GM18519 (cell line): ENCODE data around the gene KLK1.
"Not testable (repeated sequence)": the region's sequence is repeated elsewhere in the genome, so short reads cannot be mapped to it uniquely, and the experiment has no call there.

Source experiments
- ATAC-seq: cut with Tn5 transposase; IDR thresholded peaks from one replicate; pipeline ENCODE4 v1.9.1; 2021; ENCODE audit warnings: mild to moderate bottlenecking, moderate library complexity; ENCODE audit not compliant: unreplicated experiment, low FRiP score

Gene KLK1

DNA sequence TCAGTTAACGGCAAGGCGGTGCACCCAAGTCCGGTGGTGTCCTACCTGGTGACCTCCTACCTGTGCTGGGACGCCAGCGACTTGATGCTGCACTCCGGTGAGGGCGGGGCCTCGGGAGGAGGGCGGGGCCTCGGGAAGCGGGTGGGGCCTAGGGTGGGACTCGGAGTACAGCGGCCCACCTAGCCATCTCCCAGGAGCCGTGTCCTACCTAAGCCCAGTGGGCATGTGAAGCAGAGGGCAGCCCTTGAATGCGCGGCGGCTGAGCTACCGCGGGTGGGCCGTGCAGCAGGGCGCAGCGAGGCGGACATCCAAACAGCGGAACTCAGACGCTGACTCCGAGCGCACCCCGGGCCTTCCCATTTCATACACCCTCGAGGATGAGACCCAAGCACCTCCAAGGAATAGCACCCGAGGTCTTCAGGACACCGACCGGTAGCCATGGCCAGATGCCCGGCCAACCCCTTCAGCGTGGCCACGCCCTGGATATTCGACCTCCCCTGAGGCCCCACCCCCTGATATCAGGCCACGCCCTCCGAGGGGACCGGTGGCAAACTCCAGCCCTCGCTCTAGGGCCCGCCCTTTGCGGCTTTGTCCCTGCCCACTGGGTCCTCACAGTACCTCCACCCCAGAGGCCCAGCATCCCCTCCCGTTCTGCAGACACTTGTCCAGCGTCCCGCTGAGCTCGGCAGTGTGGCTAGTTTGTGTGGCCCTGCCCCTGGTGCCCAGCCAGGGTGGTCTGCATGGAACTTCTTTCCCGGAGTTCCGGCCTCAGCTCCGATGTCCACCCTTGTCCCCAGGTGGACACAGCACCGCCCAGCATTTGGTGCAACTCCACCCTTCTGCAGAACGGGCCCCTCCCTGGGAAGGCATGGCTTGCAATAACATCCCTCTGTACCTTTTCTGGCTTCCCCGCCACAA, 5.4 kb downstream of the KLK1 start:
- ATAC-seq = peak; percentile 42

DNA sequence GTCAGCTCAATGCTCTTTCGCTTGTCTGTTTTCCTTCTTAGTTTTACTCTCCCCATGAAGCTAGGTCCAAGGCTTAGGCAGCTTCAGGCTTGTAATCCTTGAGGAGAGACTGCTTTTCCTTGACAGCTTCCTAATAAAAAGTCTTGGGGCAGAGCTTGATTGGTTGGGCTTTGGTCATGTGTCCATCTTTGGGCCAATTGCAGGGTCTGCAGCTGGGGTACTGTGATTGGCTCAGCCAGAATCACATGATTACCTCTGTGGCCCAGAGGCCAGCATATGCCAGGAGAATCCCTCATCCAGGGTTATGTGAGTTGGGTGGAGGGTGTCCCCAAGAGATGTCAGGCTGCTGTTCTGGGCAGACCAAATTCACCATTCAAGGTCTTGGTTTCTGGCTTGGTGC, 8.1 kb downstream of the KLK1 start:
- ATAC-seq = no peak

DNA sequence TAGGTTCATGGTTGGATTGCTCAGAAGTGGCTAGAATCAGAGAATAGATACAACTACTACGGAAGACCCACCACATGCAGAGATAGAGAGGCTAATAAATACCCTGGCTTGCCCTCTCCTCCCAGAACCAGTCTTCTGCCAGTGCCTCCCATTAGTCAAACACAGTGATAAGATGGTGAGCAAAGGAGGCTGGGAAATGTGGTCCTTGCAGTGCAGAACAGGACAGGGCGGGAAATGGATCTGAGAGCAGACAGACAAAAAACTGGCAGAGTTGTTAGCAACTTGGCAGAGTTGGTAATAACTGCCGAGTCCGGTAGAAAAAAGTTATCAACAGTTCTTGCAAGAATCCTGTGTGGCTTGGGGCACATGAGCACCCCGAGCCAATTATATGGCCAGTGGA, 8.7 kb downstream of the KLK1 start:
- ATAC-seq = no peak

DNA sequence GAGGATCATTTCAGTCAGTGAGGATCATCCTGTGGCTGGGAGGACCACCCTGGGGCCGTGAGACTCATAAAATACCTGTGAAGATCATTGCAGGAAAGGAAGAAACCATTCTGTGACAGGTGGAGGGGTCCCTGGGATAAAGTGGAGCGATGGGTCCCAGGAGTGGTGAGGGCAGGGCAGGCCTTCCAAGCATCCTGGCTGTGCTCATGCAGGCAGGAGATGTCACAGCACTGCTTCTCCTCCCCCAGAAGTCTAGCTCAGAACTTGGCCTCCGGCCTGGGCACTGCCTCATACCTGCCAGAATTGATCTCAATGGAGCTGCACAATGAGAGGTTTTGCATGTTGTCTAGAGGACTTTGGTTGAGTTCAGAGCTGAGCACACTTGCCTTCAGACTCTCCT, 11.1 kb downstream of the KLK1 start:
- no peak for ATAC-seq

DNA sequence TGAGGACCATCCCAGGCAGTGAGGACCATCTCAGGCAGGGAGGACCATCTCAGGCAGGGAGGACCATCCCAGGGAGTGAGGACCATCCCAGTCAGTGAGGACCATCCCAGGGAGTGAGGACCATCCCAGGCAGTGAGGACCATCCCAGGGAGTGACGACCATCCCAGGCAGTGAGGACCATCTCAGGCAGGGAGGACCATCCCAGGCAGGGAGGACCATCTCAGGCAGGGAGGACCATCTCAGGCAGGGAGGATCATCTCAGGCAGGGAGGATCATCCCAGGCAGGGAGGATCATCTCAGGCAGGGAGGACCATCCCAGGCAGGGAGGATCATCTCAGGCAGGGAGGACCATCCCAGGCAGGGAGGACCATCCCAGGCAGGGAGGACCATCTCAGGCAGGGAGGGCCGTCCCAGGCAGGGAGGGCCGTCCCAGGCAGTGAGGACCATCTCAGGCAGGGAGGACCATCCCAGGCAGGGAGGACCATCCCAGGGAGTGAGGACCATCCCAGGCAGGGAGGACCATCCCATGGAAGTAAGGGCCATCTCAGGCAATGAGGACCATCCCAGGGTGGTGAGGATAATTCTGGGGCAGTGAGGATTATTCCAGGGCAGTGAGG, 11.9 kb downstream of the KLK1 start:
- not testable (repeated sequence) for ATAC-seq

DNA sequence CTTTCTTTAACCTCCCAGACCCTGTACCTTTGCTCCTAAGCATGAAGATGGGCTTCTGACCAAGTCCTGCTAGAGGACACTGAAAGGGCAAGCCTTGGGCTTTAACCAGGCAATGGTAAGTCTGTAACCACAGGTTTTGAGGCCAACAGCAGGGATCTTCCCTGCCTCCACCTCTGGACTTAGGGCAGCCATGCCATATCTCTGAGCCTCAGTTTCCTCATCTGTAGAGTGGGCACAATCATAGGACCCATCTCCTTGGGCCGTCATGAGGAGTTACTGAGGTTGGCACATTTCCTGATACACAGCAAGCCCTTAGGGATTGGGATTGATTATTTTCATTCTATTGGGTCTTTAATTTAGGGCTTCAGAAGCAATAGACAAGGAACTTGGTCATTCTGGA, 14.7 kb downstream of the KLK1 start:
- ATAC-seq = no peak

DNA sequence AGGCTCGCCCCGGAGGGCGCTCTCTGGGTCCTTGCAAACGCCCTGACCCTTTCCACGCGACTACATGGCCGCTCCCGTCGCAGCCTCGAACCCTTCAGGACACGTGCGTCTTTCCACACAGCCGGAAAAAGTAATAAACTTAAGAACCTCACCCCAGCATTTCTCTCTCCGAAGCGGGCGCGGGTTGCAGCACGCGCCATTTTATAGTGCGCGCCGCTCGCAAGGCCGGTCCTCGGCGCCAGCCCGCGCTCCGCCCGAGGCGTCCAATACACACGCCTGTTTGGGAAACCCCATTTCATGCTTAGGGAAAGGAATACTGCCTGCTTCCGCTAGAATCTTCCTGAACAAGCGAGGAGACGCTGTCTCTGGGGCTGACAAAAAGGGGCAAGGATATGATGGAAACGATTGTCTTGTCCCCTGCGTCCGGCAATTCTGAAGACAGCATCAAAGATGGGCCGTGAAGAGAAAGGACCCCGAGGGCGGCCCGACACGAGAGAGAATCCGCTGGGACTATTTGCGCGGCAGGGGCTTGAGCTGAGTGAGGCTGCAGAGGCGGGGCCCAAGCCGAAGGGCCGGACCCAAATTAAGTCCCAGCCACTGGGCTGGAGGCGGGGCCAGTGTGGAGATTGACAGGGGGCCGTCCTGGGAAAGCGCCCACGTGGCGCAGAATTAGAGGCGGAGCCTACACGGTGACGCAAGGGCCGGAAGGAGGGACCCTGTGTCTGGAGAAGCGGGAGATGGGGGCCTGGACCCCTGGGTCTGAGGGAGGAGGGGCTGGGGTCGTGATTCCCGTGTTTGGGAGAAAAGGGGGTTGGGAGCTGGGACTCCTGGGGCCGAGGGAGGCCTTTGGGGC, 18.9 kb downstream of the KLK1 start:
- peak; percentile 77 for ATAC-seq

DNA sequence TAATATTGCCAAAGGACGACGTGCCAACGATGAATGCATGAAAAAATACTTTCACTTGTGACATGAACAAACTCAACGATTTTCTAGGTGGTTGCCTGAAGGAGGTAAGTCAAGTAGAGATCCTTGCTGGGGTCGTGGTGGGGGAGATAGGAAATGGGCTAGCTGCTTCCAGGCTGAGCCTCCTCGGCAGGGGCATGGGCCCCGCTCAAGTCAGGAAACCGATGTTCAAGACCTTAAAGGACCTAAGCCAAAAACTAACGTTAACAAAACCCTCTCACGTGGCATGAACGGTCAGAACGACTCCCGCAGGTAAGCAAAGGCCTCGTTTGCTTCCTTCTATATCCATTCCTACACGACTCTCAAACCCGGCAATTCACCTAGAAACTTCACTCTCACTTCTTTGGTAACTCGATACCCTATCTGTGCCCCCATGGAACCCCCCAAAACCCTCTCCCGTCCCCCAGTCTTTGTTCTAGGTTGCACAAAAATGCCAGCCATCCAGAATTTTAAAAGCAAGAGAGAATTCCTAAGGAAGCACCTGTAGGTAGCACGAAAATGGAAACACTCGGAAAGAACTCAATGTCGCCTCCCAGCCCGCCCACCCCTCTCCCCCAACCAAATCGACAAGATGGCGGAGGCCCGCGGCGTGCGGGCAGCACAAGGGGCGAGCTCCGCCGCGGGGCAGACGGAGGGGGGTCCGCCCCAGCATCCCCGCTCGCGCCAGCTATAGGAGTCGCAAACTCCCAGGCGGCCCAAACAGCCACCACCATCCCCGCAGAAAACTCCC, 19.8 kb downstream of the KLK1 start:
- ATAC-seq = no peak

DNA sequence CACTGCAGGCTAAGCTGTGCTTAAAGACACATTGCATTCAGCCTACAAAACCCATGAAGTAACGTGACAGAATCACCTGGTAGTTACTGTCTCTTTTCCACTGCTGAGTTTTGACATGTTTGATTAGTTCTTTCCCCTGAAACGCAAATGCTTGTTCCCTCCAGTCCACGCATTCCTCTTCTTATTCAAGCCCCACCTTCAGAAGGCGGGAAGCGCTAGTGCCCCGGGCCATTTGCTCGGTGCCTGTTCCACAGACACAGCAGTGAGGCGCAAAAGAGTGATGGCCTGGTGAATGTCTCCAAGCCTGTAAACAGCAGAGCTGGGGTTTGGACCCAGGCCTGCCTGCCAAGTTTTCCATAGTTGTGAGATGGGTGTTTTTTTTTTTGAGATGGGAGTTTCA, 22.5 kb downstream of the KLK1 start:
- no peak for ATAC-seq

DNA sequence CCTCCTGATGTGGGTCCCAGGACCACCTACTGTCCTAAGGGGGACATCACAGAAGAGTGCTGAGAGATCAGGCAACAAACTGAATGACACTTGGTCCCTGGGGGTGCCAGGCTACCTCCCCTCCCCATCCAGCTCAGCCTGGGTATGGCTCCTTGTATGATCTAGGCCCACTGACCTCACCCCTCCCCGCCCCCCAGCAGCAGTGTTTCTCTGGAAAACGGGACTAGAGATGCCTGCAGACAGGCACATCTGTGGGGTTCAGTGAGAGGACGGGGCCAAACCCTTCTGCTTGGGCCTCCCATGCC, 24.1 kb downstream of the KLK1 start:
- ATAC-seq = no peak

DNA sequence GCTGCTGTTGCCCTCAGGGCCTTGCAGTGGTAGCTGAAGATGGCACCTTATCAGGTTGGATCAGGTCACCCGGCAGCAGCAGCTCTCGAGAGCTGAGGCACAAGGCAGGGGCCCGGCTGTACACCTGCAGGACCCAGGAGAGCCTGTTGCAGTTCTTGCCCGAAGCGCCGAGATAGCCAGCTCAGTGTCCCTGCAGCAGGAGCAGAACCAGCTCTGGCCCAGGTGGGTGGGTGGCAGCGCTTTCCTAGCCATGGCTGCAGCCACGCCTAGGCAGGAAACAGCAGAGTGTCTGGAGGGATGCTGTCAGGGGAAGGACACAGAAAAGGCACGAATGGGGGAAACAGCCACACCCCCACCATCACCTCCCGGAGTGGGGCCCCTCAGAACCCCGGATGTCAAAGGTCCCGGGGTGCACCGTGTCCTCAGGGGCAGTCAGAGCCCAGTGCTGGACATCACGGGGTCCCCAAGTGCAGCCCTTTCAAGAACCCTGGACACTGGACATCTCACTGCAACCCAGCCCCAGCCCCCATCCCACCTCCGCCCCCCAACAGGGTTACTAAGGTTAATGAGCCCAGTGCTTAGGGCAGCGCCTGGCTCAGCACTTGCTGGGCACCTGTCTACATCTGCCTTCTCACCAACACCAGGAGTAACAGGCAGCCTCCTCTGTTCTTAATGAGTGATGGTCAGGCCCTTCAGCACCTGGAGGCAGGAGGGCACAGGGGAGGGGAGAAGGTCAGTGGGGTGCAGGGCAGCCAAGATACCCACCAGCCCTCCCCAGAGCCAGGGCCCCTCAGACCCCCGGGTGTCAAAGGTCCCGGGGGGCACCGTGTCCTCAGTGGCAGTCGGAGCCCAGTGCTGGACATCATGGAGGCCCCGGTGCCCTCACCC, 24.7 kb downstream of the KLK1 start:
- no peak for ATAC-seq

DNA sequence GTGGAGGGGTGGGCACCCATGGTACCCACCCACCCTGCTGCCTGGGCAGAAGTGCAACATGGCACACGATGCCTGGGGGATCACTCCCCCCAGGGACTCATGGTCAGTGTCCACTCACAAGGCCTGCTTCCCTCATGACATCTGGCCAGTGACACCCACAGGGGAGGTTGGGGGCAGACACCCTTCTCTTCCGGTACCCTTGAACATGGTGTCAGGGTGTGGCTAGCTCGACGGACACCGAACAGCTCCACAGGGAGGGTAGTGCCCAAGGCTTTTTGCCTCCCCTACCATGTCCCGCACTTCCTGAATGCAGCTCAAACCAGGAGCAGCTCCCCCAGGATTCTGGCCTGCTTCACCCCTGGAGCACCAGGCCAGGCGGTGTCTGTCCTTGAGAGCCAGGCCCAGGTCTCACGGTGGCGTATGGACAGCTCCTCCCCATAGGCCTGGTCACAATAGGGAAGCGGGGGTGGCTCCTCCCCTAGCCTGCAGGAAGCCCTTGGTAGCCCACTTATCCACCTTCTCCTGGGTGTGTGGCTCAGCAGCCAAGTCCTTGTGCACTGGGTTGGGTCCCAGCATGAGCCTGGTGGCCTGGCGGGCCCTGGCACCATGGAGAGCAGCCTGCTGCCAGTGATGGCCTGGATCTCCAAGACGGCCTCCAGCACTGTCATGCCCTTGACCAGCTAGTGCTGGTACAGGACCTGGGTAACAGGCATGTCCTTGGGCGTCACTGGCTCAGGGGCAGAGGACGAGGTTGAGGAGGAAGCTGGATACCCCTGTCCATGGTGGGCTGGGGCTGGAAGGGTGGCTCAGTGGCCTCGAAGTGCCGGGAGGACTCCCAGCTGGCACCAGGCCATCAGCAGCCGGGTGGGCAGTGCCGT, 25.6 kb downstream of the KLK1 start:
- ATAC-seq = no peak

DNA sequence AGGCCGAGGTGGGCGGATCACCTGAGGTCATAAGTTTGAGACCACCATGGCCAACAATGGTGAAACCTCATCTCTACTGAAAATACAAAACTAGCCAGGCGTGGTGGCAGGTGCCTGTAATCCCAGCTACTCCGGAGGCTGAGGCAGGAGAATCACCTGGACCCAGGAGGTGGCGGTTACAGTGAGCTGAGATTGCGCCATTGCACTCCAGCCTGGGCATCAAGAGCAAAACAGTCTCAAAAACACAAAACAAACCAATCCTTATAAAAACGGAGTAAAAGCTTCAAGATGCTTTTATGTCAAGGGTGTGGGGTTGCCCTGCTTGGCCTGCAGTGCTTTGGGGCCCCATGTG, 26.2 kb downstream of the KLK1 start:
- ATAC-seq = no peak

DNA sequence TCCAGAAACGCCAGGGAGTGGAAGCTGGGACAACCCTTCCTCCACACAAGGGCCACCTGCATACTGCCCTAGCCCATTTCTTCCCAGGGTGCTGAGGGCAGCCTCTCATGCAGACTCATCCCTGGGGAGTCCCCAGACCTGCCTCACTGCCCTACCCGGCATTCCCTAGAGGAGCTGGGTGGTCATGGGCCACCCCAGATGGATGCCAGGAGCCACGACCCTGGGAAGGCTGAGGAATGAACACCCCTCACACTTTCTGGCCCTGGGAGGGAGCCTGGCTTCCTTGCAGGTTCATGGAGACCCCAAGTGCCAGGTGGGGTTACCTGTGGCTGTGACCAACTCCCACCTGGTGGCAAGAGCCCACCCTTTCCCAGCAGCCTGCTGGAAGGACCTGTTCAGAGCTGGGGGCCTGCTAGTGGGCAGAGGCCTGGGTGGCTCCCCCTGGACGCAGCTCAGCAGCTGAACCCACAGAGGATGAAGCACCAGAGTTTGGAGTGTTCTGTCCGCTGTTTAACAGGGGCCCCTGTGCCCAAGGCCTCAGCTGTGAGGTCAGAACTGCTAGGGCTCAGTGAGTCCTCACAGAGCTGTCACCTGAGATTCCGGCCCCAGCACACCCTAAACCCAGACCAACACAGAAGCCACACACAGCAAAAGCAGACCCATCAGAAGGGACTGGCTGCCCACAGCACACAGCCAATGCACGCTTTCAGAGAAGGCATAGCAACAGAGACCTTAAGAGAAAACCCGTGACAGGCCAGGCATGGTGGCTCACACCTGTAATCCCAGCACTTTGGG, 26.8 kb downstream of the KLK1 start:
- ATAC-seq = no peak

DNA sequence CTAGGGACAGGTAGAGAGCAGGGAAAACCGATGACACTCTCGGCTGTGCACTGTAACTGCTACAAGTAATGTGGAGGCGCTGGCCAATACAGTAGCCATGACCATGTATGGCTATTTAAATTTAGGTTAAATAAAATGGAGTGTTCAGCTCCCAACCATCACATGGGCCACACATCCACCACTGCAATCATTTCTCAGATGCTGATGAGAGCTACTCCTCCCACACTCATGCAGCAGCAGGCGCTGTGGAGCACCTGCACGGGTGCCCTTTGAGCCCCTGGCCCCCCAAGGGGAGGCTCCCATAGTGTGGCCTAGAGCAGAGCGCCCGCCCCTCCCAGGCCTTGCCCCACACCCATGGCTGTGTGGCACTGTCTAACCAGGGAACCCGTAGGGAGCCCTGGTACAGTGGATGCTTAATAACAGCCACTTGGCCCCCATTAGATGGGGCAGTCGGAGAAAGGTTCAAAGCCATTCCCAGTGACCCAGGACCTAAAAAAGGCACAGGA, 27.4 kb downstream of the KLK1 start:
- ATAC-seq = no peak

DNA sequence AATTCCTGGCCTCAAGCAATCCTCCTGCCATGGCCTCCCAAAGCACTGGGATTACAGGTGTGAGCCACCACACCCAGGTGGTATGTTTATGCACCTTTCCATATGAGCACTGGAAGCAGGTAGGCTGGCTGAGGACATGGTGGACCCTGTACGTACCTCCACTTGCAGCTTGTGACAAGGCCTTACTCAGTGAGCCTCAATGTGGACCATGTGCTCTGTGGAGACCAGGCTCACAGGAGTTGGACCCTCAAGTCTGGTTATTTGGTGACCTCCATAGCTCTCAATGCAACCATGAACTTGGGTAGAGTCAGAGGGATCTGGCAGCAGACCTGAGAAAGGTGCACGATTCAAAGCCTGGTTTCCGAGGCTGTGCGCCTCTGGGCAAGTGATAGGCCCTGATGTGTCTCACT, 27.9 kb downstream of the KLK1 start:
- ATAC-seq = no peak

DNA sequence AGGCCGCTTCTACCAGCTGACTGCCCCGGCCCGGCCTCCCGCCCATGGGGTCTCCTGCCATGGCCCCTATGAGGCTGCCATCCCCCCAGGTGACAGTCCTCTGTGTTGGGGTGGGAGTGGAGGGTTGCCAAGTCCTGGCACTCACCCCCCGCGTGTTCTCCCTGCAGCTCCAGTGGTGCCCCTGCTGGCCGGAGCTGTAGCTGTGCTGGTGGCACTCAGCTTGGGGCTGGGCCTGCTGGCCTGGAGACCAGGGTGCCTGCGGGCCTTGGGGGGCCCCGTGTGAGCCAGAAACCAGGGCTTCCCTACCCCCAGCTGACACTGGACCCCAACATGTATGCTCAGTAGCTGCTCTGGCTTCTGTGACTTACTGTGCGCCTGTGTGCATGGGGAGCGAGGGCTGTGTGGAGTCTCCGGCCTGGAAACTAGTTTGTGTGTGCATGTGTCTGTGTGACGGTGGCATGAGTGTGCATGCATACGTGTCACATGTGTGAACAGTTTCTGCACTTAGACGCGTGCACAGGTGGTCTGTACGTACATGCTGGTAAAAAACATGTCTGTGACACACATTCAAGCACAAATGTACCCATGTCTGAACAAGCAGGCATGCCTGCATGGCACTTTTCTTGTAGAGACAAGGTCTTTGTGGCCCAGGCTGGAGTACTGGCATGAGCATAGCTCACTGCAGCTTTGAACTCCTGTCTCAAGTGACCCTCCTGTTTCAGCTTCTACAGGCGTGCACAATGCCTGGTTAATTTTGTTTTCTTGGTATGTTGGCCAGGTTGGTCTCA, 28.5 kb downstream of the KLK1 start:
- no peak for ATAC-seq
